ENCODE measurements around the gene CORO7. TPM values are rescaled to one million over a fixed set of nuclear protein-coding genes. Genes with fewer than 3 reads are reported as not detected.
"Not testable (repeated sequence)": the region's sequence is repeated elsewhere in the genome, so short reads cannot be mapped to it uniquely, and the experiment has no call there.

Gene CORO7
- total RNA-seq, 1 donor from 2014 or later, result 39.1 TPM

- DNase-seq (ENCODE audit: low spot score in 2 of 2), result no peak
- no peak for FAIRE-seq
Observed at GRCh38 chr16:4342866-4343744, 73.3 kb downstream of the CORO7 start.

DNA sequence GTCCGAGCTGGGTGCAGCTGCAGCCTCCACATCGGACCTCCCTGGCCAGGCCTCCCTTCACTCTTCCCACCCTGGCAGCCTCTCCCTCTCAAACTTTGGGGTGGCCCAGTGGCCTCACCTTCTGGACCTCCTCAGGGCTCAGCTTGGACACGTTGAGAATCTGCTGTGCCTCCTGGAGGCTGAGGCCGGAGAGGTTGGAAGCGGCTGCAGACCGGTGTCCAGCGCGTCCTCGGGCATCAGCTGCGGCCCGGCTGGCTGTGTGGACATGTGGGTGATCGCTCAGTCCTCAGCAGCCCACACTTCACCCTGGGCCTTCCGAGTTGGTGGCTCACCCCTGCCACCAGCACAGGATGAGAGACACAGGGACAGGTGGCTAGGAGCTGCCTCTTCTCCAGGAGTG, 75.1 kb downstream of the CORO7 start:
- FAIRE-seq (no peak), DNase-seq (ENCODE audit: low spot score in 2 of 2) (no peak)

DNA sequence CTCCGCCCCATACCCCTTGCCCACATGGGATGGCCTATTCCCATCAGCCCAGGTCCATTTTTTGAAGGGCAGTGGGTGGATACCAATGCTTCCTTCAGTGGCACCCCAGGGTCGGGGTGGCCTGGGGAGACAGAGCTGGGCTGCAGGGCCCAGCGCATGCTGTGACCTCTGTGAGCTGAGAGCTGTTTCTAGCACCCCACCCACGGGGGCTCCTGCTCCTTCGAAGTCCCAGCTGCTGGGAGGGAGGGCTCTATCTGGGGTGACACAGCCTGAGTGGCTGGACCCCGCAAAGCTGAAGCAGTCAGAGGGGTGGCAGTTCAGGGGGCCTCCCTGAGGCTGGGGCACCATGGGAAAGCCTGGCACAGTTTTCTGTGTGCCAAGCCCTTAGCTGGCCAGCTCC, 76.0 kb downstream of the CORO7 start:
- DNase-seq (ENCODE audit: low spot score in 2 of 2), result no peak
- no peak for FAIRE-seq

DNA sequence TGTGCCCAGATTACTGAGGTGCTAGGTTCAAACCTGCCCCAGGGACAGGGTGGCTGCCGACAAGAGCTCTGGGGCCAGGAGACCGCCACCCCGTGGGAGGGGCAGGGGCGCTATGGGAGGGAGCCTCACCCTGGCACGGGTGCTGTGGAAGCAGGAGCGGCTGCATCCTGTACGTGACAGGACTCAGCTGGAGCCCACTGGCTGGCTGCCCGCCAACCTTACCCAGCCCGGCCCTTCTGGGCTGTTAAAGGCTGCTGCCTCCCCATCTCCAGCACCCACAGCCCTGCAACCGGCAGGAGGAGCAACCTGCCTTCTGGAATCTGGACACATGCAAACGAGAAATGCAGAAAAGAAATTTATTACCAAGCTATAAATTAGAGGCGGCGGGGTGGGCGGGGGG, 76.5 kb downstream of the CORO7 start:
- FAIRE-seq, result no peak
- DNase-seq (ENCODE audit: low spot score in 2 of 2), result peak in 1 of 2 donors; percentile 64

DNA sequence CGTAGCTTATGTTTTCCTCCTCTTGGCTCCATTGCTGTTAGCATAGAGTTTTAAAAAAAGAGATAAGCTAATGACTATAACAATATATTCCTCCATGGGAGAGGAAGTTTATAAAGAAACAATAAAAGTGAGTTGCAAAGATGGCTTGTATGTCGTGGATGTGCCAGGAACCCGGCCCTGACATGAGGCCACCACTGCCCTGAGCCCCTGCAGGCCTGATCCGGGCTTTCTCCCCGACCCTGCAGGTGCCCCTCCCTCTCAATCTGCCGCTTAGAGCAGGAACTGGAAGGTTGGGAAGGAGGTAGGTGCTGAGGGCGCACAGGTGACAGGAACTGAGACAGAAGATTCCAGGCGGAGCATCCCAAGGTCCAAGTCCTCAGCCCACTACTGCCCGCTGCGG, 76.9 kb downstream of the CORO7 start:
- FAIRE-seq, result no peak
- DNase-seq (ENCODE audit: low spot score in 2 of 2), result no peak

GRCh38 chr16:4338712-4339299, 77.6 kb downstream of the CORO7 start:
- FAIRE-seq, result no peak
- DNase-seq (ENCODE audit: low spot score in 2 of 2), result no peak

DNA sequence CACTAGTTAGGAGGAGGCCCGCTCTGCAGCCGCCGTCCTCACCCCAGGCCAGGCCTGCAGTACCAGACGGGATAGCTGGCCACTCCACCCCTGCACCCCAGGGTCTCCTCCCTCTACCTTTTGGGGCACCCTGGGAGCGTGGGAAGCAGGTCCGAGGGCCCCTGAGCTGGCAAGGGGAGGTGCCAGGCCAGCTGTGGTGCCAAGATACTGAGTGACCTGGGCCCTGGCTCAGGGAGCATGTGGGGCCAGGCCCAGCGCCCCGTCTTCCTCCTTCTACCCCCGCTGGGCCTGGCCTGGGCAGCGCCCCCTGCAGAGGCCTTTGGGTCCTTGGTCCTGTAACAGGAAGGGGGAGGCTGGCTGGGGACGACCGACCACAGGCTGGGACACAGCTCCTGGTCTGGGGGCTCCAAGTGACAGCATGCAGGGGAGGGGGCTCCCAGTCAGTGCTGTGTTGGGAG, 78.2 kb downstream of the CORO7 start:
- no peak for FAIRE-seq
- DNase-seq (ENCODE audit: low spot score in 2 of 2), result no peak

DNA sequence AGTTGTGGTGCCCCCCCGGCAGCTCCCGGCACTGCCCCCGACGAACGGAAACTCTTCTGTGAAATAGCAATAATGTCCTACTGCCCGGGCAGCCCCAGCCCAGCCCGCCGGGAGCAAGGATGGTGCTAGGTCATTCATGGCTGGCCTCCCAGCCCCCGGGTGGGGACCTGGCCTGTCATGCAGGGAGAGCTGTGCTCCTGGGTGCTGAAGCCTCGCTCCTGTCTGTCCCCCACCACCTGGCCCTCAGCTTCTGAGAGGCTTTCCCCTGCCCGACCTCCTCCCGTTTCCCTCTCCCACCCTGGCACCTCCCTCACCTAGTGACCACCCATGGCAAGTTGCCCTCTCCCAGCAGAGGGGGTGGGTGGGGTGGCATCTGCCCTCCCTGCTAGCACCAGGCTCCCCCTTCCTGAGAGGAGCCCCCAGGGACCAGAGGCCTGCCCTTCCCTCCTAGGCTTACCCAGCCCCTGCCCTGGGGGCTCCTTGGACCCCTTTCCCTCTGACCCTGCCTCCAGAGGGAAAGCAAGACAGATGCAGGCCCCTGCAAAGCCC, 78.8 kb downstream of the CORO7 start:
- FAIRE-seq, result no peak
- DNase-seq (ENCODE audit: low spot score in 2 of 2), result no peak

- DNase-seq (ENCODE audit: low spot score in 2 of 2) (no peak), FAIRE-seq (no peak)
Observed at GRCh38 chr16:4336701-4337539, 79.5 kb downstream of the CORO7 start.

DNA sequence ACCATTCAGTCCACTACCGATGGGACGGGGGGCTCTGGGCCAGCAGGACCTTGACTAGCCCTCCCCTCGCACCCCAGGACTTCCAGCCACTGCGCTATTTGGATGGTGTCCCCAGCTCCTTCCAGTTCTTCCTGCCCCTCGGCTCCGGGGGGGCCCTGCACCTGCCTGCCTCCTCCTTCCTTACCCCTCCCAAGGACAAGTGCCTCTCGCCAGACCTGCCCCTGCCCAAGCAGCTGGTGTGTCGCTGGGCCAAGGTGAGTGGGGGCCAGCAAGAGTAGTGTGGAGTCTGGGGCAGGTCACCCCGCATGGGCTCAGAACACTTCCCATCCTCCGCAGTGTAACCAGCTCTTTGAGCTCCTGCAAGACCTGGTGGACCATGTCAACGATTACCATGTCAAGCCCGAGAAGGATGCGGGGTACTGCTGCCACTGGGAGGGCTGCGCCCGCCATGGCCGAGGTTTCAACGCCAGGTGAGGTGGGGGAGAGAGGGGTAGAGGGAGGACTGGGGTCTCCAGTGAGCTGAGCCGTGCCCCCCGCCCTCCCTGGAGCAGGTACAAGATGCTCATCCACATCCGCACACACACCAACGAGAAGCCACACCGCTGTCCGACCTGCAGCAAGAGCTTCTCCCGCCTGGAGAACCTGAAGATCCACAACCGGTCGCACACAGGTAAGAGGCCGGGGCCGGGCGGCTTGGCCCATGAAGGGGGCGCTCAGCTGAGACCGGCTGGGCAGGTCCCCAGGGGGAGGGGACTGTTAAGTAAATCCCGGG, 81.5 kb downstream of the CORO7 start:
- FAIRE-seq (no peak), DNase-seq (ENCODE audit: low spot score in 2 of 2) (no peak)

DNA sequence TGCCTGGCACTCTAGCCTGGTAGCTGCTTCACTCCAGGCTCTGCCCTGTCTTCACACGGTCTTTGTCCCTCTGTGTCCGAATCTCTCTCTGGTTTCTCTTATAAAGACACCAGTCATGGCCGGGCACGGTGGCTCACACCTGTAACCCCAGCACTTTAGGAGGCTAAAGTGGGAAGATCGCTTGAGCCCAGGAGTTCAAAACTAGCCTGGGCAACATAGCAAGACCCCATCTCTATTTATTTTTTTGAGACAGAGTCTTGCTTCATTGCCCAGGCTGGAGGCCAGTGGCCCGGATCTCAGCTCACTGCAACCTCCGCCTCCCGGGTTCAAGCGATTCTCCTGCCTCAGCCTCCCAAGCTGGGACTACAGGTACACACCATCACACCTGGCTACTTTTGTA, 82.7 kb downstream of the CORO7 start:
- not testable (repeated sequence) for FAIRE-seq; DNase-seq (ENCODE audit: low spot score in 2 of 2)

DNA sequence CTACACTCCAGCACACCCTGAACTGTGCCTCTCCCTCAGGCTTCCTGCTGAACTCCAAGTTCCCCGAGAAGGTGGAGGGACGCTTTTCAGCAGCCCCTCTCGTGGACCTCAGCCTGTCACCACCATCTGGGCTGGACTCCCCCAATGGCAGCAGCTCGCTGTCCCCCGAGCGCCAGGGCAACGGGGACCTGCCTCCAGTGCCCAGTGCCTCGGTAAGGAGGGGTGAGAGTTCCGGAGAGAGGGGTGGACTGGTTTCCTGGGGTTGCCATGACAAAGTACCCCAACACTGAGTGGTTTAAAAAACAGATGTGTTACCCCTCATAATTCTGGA, 83.1 kb downstream of the CORO7 start:
- DNase-seq (ENCODE audit: low spot score in 2 of 2) (no peak), FAIRE-seq (no peak)

DNA sequence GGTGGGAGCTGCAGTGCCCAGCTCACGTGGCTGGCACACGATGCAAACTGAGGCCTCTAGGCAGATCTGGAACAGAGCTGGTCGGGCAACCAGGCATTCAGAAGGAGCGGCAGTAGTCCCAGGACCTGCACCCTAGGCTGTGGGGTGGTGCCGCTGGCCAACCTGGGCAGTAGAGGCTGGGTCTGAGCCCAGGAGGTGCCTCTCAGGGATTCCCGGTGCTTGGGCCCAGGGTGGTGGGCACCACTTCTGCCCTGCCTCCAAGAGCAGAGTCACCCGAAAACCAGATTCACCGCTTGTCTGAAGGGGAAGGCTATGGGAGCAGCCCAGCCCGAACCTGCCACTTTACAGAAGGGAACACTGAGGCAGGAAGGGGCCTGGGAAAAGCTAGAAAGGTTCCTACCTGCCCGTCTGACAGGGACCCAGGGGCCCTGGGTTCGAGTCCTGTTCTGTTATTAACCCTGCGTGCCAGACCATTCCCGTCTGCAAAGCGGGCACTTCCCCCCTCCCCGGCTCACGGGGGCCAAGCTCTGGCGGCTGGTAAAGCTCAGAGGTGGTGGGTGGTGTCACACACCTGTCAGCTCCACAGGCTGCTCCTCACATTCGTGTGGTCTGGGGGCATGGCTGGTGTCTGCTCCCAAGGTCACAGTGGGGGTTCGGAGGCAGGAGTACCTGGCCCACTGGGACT, 83.6 kb downstream of the CORO7 start:
- no peak for FAIRE-seq
- no peak for DNase-seq (ENCODE audit: low spot score in 2 of 2)

GRCh38 chr16:4332083-4332482, 84.3 kb downstream of the CORO7 start:
- FAIRE-seq (no peak), DNase-seq (ENCODE audit: low spot score in 2 of 2) (no peak)

GRCh38 chr16:4330277-4330874, 86.0 kb downstream of the CORO7 start:
- DNase-seq (ENCODE audit: low spot score in 2 of 2) (peak; percentile 88 to 91), FAIRE-seq (no peak)

DNA sequence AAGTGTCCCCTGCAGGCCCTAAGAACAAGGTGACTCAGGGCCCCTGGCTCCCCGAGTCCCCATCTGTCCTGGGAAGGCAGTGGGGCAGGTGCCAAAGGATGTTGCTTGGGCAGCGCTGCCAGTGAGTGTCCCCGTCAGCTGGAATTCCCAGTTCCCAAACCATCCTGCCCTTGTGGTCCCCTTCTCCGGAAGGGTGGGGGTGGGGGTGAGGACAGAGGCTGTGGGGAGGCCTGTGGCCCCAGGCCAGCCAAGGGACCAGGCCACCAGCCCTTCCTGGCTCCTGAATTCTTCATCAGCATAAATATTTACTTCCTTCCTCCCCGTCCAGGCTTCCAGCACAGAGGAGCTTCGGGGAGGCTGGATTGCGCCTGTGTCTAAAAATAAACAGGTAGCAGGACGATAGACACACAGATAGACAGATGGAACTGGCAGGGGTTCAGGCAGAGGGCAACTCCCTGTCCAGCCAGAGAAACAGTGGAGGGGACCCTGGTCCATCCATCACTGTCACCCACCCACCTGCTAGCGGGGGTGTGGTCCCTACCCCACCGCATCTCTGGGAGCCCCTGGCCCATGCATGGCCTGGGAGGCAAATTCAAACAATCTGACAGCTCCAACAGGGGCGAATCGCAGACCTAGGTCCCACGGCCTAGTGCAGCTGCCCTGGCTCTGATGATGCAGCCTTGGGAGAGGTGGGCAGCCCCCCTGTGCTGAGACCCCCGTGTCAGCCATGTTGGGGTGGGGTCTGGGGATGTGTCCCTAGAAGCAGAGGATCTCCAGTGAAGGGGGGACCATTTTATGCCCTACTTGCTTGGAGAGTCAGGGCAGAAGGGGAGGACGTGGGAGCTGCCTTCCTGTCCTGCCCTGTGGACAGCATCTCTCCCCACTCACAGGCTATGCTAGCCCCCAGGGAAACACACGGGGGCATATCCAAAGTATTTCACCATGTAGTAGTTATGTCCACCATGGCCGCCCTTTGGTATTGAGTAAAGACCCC, 87.3 kb downstream of the CORO7 start:
- no peak for FAIRE-seq
- no peak for DNase-seq (ENCODE audit: low spot score in 2 of 2)

DNA sequence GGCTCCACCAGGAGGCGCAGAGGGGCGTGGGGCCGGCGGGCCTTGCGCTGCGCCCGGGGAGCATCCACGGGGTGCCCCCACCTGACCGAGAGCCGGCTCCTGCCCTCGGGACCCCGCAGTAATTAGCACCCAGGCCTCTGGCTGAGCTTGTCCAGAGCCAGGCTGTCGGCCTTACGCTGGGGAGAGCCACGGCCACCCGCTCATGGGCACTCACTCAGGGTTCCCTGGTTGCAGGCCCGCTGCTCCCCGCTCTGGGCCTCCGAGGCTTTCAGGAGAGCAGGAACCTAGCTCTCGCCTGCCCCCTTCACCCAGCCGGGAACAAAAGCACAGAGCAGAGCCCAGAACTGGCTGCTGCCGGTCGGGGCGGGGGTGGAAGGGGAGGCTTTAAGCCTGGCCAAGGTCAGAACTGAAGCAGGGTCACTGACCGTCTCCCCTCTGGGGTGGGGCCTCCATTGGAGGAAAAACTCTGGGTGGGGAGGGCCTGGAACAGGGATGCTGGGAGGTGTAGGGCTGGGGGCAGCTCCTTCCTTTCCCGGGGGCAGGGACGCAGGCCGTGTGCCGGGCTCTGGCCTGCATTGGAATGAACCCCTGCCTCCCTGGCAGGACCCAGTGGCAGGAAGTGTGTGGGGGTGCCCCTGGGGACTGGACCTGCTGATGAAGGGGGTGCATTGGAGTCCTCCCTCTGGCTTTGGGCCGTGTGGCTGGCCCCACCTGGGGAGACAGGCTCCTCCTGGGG, 88.2 kb downstream of the CORO7 start:
- FAIRE-seq, result no peak
- DNase-seq (ENCODE audit: low spot score in 2 of 2), result peak; percentile 86 to 91

Data from frontal cortex (tissue), 4 donors.